Left lung (tissue), 10 donors: ENCODE measurements around the gene TMEM127. TPM values are rescaled to one million over a fixed set of nuclear protein-coding genes. Genes with fewer than 3 reads are reported as not detected.

Experiments
- ATAC-seq: fragments of 200-7000 bp; cut with Tn5 transposase; one replicate; pipeline ENCODE4 v1.9.1; 2020; ENCODE audit warnings: moderate library complexity
- DNase-seq, 4 donors: peaks; one replicate each; pipeline ENCODE4 v3.0.0-alpha.2; 2013 to 2020
- H3K27ac ChIP-seq, 2 donors: fragments of 200-600 bp; sonication (generic) in 1 of 2; one replicate each; pipeline versions ENCODE4 v1.5.0 to v1.8.0; 2020 to 2021
- H3K27me3 ChIP-seq, 2 donors: fragments of 200-600 bp; sonication (generic) in 1 of 2; one replicate each; pipeline versions ENCODE4 v1.5.0 to v1.8.0; 2020 to 2021
- H3K36me3 ChIP-seq, 2 donors: fragments of 200-600 bp; sonication (generic) in 1 of 2; one replicate each; pipeline versions ENCODE4 v1.5.0 to v1.8.0; 2020 to 2021
- H3K4me1 ChIP-seq, 2 donors: fragments of 200-600 bp; one replicate each; pipeline ENCODE4 v1.8.0; 2021
- H3K4me3 ChIP-seq, 2 donors: fragments of 200-600 bp; sonication (generic) in 1 of 2; one replicate each; pipeline versions ENCODE4 v1.5.0 to v1.8.0; 2020 to 2021; ENCODE audit warnings: mild to moderate bottlenecking in 1 of 2
- H3K9me3 ChIP-seq, 2 donors: fragments of 200-600 bp; sonication (generic) in 1 of 2; one replicate each; pipeline versions ENCODE4 v1.5.0 to v1.8.0; 2020 to 2021
- intact Hi-C, 2 donors: fragments of 100-400 bp; cut with DNase I; formaldehyde crosslinking; loops; one replicate each; pipeline versions ENCODE4 v1.11.2 to v1.14.2; 2022
- polyA plus RNA-seq, 6 donors: library from polyadenylated mRNA; unstranded; fragments of 120-200 nt; gene quantifications; one replicate each; pipeline ENCODE4 v1.2.1, GENCODE V29; 2013; ENCODE audit not compliant: insufficient read length in 6 of 6
- total RNA-seq, 2 donors: library from RNA; stranded (reverse); fragmentation: NEBNext Ultra II Directional; extraction: Animal tissue kit (Norgen Biotek cat#: 25700); gene quantifications; one replicate each; pipeline ENCODE4 v1.2.1, GENCODE V29; 2021
- TF ChIP-seq, protein P1 (sequence below), 2 donors: fragments of 200-600 bp; sonication (generic) in 1 of 2; IDR thresholded peaks; one replicate each; pipeline versions ENCODE4 v1.5.0 to v1.8.0; 2021; ENCODE audit warnings: antibody characterized with exemption in 2 of 2
- donor health status: DM: no; HTN: yes; CAD: no.
- donor health status: DM: no; HTN: no; CAD: no.

TMEM127 gene
- total and polyA plus RNA-seq, 8 donors, result 29.1 to 79.9 (median 34.5) TPM

DNA sequence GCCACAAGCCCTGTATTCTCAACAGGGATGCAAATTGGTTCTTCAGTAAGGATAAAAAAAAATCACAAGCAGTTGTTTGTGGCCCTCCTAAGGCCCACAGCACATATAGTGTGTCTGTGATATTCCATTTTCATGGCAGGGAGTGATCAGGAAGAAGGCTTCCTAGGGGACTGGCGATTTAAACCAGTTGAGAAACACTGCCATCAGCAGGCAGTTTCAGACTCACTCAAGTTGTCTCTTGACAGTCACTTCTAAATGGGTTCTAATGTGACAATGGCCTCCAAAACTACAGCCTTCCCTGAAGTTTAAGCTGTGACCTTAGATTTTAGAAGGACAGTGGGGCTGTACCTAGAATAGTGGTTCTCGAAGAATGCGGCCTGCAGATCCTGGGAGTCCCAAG, 6.2 kb upstream of the TMEM127 start:
- Histone ChIP-seq H3K27me3 (no peaks in the 10 kb centered on the region), H3K4me3 (no peak overlapping the region), H3K36me3 (peaks cover 0 to 96% of the 10 kb centered on the region in 2 donors), H3K4me1 (peaks cover 3 to 9% of the 10 kb centered on the region in 2 donors), H3K27ac (no peak overlapping the region), H3K9me3 (no peaks in the 10 kb centered on the region)
- ATAC-seq (no peak), DNase-seq (no peak)
- TF ChIP-seq, protein P1, sequence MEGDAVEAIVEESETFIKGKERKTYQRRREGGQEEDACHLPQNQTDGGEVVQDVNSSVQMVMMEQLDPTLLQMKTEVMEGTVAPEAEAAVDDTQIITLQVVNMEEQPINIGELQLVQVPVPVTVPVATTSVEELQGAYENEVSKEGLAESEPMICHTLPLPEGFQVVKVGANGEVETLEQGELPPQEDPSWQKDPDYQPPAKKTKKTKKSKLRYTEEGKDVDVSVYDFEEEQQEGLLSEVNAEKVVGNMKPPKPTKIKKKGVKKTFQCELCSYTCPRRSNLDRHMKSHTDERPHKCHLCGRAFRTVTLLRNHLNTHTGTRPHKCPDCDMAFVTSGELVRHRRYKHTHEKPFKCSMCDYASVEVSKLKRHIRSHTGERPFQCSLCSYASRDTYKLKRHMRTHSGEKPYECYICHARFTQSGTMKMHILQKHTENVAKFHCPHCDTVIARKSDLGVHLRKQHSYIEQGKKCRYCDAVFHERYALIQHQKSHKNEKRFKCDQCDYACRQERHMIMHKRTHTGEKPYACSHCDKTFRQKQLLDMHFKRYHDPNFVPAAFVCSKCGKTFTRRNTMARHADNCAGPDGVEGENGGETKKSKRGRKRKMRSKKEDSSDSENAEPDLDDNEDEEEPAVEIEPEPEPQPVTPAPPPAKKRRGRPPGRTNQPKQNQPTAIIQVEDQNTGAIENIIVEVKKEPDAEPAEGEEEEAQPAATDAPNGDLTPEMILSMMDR (IDR thresholded peaks at IDR 0.05), result no peak
- intact Hi-C loops, result no loop called here

DNA sequence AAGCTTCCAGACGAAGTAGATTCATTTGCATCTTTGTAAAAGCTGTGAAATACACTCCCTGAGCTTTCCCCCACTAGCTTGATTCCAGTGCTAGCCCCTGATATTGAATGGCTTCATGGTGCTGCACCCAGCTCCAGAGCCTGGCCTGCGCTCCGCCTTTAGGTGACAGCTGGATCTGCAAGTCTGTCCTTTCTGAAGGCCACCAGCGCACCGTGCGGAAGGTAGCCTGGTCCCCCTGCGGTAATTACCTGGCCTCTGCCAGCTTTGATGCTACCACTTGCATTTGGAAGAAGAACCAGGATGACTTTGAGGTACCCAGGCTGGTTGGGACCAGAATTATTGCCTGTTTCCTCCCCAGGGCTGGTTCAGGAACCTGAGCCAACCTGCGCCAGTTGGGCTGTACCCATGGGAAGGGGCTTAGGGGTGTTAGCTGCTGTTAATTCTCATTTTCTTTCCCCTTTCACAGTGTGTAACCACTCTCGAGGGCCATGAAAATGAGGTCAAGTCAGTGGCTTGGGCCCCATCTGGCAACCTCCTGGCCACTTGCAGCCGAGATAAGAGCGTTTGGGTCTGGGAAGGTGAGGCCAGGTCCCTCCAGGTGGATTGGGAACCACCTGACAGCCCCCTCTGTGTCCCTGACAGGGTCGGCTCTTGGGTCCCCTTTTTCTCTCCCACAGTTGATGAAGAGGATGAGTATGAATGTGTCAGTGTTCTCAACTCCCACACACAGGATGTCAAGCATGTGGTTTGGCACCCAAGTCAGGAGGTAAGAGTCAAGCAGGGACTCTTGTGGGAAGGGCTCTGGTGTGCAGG, 1.6 kb upstream of the TMEM127 start:
- TF ChIP-seq, protein P1 (IDR thresholded peaks at IDR 0.05), result no peak
- intact Hi-C loops, result loop anchor here in 1 of 2 donors (5.0 kb wide), 1 partner anchor 65 kb away; no protein-coding TSS in a partner anchor
- H3K27ac ChIP-seq, result no peak overlapping the region
- H3K9me3 ChIP-seq, result no peaks in the 10 kb centered on the region
- peak overlapping the region in 1 of 2 donors; percentile 91 for H3K4me3 ChIP-seq
- H3K36me3 ChIP-seq, result peaks cover 0 to 63% of the 10 kb centered on the region in 2 donors
- H3K27me3 ChIP-seq, result no peaks in the 10 kb centered on the region
- DNase-seq (peak in 1 of 4 donors; percentile 84), ATAC-seq (no peak)
- H3K4me1 ChIP-seq, result peaks cover 19 to 42% of the 10 kb centered on the region in 2 donors

- DNase-seq (peak in 3 of 4 donors; percentile 36 to 89 (median 71)), ATAC-seq (peak; percentile 22)
- Histone ChIP-seq H3K27me3 (no peaks in the 10 kb centered on the region), H3K27ac (peak overlapping the region in 1 of 2 donors; percentile 93), H3K9me3 (no peaks in the 10 kb centered on the region), H3K4me1 (peaks cover 28 to 62% of the 10 kb centered on the region in 2 donors), H3K4me3 (peak overlapping the region; percentile 91 to 99), H3K36me3 (peaks cover 0 to 50% of the 10 kb centered on the region in 2 donors)
- TF ChIP-seq, protein P1 (IDR thresholded peaks at IDR 0.05), result no peak
- intact Hi-C loops, result loop anchor here in 1 of 2 donors (5.0 kb wide), 1 partner anchor 63 kb away; no protein-coding TSS in a partner anchor
Measured at GRCh38 chr2:96265349-96265839, 403 bp downstream of the TMEM127 start.

DNA sequence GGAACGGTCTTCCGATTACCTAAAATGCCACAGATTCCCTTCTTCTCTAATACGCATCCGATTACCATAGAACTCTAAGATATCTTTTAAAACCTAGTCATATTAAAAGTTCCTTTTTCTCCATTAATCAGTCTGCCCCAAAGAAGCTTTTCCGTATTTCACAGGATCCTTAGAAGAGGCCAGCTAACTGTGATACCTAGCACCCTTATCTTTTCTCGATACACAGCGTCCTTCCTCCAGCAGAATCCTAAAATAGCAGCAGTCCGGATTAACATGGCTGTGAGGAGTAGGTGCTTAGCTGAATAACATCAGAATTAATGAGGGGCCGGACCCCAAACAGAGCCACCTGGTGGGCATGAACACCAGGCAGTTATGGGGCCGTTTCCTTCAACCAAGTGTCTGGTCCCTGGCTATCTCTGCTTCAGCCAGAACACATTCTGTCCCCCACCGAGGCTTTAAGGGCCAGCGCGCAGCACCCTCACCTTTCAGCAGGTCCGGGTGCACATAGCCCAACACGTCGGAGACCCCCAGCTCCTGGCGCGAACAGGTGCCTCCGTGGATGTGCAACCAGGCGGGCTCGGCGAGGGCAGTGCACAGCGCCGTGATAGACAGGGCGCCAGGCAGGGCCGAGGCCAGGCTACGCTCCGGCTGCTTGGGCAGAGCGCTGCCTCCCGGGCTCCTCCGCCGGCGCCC, 995 bp downstream of the TMEM127 start:
- H3K4me3 ChIP-seq, result peak overlapping the region; percentile 91 to 99
- H3K27me3 ChIP-seq, result no peaks in the 10 kb centered on the region
- ATAC-seq, result no peak
- TF ChIP-seq, protein P1 (IDR thresholded peaks at IDR 0.05), result no peak
- H3K9me3 ChIP-seq, result no peaks in the 10 kb centered on the region
- H3K36me3 ChIP-seq, result peaks cover 0 to 48% of the 10 kb centered on the region in 2 donors
- intact Hi-C loops, result loop anchor here in 1 of 2 donors (5.0 kb wide), 1 partner anchor 63 kb away; no protein-coding TSS in a partner anchor
- peak overlapping the region in 1 of 2 donors; percentile 93 for H3K27ac ChIP-seq
- DNase-seq, result peak in 1 of 4 donors; percentile 31
- H3K4me1 ChIP-seq, result peaks cover 34 to 68% of the 10 kb centered on the region in 2 donors
